EL (cell line): ENCODE results near the gene MYO9A.

Experiments used
- DNase-seq: peaks from one replicate; pipeline ENCODE4 v3.0.0-alpha.2; 2016

MYO9A gene

DNA sequence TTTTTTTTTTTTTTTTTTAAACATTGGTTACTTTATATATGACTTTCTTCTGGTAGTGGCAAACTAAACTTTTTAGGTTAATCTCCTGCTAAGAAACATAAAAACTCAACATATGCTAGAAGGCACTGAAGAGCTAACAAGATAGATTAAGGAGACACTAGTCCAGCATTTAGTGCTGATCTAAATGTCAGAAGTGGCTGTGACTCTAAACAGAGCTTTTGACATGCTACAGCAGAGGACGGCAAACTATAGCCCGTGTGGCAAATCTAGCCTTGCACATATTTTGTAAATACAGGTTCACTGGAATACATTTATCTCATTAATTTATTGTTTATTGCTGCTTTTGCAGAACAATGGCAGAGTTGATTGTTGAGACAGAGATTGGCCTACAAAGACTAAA is 287.0 kb downstream of the MYO9A start:
- no peak for DNase-seq

DNA sequence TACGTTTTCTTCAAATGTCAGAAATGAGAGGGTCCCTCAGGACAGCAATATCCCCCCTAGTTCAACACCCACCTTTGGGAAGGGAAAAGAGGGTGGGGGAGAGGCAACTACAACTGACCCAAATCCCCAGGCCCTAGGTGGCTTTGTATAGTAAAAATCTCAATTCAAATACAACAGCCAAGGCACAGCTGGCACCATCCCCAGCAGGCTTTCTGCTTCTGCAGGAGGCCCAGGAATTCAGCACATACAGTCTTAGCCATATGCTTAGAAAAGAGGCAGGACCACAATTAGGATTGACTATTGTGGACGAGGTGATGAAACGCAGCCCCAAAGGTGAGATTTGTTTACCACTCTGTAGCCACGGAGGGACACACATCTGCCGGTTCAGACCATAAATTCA is 291.8 kb downstream of the MYO9A start:
- no peak for DNase-seq

DNA sequence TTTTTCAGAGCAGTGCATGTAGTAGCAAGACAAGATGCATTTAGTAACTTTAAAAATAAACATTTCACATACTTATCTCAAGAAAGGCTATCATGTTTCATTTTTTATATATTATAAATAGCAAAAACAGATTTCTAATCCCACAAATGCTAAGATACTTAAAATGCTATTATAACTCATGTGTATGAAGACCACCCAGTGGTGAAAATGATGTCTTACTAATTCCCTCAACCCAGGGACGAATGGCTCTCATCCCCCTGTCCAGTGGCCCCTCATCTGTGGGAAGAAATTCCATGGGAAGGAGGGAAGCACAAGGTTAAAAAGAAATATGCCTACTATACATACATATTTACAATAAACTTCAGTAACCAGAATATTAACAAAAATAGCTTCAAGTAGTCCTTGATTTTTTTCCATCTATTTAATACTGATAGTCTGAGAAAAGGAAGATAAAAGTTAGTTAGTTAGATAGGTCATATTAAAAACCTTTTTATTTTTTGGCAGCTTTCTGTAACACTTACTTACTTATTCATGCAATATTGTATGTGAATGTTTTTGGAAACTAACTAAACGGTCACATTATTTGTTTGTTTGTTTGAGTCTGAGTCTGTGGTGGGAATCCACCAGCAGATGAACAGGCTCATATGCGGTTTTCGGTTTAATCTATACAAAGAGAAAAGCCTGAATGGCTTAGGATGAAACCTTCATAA is 292.8 kb downstream of the MYO9A start:
- DNase-seq: no peak

DNA sequence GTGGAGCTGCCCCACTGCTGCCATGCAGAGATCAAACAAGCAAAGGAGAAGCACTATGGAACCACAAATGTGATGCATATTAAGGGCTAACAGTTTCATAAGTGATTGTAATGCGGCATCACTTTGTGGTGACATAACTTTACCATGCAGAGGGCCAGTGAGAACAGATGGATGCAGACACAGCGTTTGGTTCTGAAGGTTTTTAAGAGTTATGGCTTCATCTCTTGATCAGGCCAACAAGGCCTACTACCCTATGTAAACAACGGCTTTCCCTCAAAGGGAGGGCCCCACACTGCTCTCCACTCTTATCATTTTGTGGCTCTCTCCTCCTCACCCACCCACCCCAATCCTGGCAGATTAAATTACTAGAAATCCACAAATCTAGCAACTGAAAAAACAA is 294.1 kb downstream of the MYO9A start:
- DNase-seq: no peak

DNA sequence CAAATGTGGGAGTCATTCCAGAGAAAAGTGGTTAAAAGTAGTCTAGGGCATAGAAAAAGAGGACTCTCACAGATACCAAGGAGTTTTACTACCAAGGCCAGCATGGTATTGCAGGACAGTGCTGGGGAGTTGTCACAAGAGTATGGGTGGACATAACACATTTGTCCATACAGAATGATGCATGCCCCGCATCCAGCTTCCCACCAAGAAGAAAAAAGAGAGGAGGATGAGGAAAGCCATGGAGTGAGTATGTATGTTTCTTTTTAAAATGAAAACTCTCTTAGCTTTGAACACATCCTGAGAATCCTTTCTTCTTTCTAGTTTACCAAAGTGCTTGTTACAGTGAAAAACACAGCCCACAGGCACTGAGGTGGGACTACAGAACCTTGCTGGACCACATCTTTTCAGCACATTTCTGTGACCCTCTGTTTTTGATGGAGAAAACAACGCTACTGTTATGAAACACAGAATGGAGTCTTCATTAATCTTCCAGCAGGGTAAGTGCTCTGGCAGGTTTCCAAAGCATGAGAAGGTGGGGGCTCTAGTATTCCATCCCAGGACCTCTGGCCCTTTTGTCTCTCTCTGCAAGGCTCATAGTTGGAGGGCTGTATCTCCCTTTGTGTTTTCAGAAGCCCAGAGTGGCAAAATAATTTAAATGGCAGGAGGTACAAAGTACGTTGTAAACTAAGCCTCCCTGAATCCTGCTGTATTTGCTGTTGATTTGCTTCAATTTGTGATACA is 294.9 kb downstream of the MYO9A start:
- DNase-seq: no peak

DNA sequence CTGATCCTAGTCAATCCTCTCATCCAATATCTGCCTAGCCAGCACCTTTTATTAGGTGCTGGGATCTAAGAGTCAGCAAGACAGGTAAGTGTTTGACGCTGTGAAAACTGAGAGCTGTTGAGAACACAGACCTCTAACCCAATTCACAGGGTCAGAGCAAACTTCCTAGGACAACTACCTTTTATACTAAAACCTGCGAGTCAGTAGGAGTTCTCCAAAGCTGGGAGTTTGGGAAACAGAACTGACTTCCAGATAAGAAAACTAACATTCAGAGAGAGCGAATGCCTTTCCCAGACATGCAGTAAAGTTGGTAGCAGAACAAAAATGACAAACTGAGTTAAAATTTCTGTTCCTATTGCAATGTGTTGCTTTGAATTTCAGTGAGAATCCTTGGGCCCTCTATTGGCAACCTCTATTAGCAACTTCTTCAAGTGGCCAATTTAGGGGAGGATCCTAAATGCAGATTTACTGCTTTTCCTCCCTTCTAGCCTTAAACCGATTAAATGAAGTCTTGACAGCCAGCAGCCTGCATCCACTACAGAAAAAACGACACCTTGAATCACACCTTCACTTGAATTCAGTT is 296.3 kb downstream of the MYO9A start:
- no peak for DNase-seq

DNA sequence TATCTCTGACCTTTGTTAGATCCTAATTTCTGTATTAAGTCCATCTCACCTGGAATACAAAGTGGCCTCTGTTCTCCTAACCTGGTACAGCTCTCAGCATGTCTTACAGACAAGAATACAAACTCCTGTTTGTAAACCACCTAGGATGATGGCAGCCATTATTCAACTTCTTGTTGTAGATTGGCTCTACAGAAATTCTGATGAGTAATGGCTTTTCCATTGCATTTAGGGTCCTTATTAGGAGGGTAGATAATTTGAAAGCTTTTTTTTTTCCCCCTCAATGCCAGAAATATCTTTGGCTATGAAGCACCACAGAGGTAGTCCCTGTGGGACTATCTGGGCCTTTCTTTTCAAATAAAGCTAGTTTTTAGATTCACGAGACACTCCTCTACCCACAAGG is 297.8 kb downstream of the MYO9A start:
- DNase-seq: no peak

DNA sequence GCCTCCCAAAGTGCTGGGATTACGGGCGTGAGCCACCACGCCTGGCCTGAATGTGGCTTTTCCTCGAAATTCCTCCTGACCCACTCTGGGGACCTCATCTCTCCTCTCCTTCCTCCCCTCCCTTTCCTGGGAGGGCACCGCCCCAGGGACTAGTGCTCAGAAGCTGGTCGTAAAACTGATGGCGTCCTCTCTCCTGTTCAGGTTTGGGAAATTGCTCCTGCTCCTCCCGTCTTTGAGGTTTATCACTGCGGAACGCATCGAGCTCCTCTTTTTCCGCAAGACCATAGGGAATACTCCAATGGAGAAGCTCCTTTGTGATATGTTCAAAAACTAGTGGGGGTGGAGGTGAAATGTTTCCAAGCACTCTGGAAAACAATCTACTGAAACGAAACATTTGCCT is 300.6 kb downstream of the MYO9A start:
- no peak for DNase-seq

DNA sequence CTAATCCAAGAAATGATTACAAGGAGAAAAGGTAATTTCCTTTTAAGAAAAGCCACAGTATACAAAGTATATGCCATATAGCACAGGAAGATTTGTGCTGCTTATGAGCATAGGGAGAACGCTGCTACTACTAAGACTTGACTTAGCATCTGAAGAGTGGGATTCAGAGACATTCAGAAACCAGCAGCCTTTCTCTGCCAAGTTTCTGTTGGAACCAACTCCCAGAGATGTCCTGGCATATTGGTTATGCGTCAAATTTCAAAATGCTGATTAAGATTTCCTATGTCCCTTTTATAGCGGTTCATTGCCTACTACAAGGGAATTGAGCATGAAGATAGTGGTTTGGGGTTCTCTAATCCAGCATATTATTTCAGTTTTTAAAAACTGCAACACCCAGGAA is 302.6 kb downstream of the MYO9A start:
- DNase-seq: no peak

DNA sequence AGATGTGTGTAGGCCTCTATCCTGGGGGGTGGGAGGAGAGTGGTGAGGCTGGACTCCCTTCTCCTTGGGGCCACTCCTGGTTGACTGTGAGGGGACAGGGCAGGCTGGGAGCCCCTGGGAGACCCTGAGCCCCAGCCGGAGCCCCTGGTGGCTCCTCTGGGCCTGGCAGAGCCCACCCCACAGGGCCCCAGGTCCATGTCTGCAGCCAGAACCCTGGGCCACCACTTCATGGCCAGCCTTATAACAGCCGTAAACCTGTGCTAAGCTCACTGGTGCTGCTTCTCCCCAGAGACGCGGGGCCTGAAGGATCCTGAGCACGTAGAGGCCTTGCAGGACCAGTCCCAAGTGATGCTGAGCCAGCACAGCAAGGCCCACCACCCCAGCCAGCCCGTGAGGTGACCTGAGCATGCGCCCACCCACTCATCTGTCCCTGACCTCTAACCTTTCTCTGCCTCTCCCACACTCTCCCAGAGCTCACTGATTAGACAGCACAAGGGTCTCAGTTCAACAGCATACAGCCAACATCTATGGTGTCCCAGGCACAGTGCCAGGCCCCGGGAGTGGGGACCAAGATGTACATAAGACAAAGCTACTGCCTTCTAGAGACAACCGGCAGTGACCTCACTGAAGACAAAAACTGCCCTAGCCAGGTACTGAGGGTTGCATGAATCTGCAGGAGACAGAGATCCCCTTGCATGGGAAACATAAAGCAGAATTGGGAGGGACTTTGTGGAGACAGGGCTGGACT is 304.1 kb downstream of the MYO9A start:
- no peak for DNase-seq

DNA sequence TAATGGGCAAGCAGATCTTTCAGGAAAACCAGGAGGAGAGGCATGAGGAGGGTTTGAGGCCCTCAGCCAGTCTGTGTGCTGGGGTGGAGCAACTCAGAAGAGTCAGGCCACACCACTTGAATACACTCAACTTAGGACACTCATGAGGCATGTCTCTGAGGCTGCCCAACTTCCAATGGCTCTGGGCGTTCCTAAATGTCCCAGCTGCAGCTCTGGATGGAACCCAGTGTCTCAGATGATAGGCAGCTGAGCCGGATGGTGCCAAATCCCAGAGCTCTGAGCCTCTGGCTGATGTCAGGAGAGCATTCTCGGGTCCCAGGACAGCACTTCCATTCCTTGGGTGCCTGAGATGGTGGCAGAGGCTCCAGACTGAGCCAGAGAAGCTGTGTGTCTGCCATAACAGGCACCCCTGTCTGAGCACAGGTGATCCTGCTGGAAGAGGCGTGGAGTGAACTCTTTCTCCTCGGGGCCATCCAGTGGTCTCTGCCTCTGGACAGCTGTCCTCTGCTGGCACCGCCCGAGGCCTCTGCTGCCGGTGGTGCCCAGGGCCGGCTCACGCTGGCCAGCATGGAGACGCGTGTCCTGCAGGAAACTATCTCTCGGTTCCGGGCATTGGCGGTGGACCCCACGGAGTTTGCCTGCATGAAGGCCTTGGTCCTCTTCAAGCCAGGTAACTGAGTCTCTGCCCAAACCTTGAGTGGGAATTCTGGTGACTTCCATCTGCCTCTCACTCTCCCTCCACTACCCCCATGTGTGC is 304.8 kb downstream of the MYO9A start:
- no peak for DNase-seq

DNA sequence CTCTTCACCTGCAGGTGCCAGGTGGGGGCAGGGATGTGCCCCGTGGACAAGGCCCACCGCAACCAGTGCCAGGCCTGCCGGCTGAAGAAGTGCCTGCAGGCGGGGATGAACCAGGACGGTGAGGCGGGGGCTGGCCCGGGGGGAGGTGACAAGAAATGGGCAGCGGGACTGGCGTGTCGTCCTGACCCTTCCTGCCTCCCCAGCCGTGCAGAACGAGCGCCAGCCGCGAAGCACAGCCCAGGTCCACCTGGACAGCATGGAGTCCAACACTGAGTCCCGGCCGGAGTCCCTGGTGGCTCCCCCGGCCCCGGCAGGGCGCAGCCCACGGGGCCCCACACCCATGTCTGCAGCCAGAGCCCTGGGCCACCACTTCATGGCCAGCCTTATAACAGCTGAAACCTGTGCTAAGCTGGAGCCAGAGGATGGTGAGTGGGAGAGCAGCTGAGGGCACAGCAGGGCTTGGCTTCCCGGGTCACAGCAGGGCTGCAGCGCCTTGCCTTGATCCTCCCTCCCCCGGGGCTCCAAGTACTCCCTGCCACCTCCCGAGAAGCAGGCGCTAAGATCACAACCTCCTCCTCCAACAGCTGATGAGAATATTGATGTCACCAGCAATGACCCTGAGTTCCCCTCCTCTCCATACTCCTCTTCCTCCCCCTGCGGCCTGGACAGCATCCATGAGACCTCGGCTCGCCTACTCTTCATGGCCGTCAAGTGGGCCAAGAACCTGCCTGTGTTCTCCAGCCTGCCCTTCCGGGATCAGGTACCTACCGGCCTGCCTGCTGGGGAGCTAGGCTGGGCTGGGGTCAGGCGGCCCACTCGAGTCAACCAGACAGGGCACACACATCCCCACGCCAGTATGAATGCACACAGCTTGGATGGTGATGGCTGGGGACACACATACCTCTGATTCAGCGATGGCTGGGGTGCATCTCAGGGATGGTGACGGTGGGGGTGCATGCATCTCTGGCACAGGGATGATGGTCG is 305.9 kb downstream of the MYO9A start:
- DNase-seq: no peak

DNA sequence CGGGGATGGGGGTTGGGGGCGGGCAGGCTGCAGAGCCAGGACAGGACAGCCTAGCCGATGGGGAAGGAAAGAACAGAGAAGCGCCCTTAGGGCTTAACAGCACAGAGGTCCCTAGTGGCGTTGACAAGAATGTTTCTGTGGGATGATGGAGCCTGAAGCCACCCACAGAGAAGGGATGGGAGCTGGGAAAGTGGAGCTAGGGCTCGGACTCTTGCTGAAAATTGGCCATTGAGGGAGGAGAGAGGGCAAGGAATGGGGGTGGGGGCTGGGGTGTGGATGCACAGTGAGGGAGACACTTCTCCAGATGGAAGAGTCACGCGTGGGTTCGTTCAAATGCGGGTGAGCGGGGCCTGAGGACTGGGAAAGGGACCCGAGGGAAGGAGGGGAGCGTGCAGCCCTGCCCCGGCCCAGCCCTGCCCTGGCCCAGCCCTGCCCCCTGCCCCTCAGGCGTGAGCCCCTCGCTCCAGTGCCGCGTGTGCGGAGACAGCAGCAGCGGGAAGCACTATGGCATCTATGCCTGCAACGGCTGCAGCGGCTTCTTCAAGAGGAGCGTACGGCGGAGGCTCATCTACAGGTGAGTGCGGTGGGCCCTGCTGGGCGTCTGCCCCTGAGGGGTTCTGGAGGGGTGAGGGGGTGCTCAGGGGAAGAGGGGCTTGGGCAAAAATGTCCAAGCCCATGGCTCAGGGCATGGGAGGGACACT is 306.8 kb downstream of the MYO9A start:
- DNase-seq: no peak

DNA sequence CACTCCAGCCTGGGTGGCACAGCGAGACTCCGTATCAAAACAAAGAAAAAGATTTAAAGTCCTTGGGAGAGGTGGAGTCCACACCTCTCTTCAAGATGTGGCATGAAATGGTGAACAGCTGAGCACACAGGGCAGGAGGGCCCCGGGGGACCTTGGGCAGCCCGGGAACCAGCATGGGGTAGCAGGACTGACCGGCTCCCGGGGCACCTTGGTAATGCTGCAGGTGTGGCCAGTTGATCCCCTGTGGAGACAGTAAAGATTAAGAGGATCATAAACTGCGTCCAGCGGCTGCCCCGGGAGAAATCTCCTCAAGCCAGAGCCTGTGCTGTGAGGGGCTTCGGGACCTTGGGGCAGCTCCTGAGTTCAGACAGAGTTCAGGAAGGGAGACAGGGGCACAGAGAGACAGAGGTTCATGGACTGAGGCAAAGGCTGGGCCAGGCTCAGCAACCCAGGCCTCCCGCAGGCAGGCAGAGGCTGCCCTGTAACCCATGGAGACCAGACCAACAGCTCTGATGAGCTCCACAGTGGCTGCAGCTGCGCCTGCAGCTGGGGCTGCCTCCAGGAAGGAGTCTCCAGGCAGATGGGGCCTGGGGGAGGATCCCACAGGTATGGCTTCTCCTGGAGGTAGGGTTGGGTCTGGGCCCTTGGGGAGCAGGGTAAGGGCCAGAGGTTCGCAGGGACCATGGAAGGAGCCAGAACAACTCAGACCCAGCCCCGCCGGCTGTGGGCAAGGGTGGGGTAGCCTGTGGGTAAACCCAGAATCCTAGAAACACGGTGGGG is 307.5 kb downstream of the MYO9A start, which contains the start of gene NR2E3:
NR2E3 (plus strand) TSS at position 299 of the 780 bp plus-strand sequence; CDS start at position 489, 190 bp downstream.
- no peak for DNase-seq

DNA sequence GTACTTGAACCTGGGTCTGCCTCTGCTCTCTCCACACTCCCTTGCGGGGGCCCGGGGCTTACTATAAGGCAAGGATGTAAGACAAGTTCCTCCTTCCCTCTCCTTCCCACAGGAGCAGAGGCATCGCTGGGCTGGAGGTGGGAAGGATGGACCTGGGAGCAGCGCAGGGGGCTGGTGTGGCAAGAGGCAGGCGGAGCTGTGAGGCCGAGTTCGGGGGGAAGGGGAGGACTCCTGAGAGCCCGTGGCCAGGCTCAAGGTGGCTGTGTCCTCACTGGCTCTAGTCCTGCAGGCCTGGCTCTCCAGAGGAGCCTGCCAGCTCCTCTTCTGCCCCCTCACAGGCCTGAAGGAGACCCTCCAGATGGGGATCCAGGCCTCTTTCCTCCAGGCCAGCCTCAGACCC is 308.6 kb downstream of the MYO9A start:
- no peak for DNase-seq

DNA sequence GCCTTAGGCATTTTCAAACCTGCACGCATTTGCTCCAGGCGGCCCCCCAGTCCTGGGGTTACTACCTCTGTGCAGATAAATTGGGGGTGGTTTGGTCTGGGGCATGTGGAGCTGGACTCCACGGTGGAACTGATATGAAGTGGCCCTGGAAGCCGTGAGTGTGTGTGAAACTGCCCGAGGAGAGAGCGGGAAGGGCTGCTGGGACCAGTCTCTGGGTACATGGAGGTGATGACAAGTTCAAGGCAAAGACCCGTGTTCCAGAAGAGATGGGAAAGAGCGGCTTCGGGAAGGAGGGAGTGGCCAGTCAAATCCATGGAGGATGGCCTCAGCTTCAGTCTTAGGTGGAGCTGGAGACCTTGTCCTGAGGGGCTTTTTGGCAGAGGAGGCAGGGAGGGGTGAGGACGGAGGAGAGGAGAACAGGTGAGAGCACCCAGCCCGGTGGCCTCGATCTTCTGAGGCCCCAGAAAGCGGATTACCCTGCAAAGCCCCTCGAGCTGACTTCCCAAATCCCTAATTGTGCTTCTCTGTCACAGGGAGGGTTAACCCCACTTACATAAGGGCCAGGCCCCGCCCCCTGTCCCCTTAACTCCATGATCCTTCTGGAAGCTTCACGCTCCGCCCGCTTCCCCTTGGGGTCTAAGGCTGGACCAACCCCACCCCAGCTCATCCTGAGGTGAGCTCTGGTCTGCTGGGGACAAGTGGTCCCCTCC is 309.5 kb downstream of the MYO9A start:
- DNase-seq: no peak

DNA sequence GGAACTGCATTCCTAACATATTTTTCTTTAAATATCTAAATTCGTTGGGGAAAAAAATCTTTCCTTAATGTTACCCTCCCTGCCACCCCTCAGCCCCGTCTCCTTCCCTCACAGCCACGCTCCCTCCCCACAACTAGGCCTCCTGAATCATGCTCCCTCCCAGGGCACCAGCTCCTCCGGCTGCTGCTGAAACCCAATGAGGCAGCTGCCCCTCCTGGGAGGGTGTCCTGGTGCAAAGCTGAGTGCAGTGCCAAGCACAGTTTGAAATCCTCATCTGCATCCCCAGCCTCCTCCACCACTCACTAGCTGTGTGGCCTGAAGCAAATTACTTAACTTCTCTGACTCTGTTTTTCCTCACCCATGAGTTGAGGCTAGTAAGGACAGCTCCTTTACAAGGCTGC is 310.3 kb downstream of the MYO9A start:
- peak; percentile 56 for DNase-seq

DNA sequence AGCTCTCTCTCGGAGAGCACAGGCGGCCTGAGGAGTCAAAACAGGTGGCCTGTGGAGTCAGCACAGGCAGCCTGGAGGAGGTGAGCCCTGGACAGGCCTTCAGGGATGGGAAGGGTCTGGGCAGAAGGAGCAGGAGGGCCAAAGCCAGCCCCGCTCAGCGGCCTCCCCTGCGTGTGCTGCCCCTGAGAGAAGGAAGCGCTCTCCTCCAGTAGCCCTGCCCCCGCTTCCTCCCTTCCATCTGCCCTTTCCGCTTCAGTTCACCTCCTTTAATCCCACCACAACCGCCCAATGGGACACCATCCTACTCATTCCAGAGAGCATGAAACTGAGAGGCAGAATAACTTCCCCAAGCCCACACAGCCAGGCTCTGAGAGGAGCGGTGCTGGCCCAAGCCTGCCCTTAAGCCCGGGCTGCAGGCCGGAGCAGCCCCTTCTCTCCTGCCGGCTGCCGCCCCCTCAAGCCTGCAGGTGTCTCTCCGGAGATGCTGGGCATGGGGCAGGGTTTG is 310.8 kb downstream of the MYO9A start:
- DNase-seq: no peak

DNA sequence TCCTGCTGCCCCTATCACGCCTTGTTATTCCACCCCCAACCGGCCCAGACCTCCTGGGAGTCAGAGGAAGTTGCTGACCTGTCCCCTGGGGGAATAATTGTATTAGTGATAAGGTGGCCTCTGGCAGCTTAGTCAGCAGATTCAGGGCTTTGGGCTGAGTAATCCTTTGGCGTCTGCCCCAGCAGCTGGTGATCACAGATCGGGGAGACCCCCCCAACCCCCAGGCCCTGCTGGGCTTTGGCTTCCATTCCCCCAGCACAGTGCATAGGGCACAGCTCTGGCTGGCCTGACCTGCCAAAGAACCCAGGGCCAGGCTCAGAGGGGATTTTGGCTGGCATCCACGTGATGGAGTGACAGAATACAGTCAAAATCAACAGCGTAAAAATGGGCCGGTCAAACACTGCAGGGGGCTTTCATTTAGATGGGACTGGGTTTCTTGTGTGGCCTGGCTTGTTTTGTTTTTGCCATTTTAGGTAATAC is 311.5 kb downstream of the MYO9A start:
- peak; percentile 75 for DNase-seq
